H1 (cell line): ENCODE measurements around the gene KIF20A. TPM values are rescaled to one million over a fixed set of nuclear protein-coding genes. Genes with fewer than 3 reads are reported as not detected.

Experiments used
- CTCF ChIA-PET: fragments of 300-600 bp; sonication (Branson Sonifier 250); formaldehyde crosslinking; loops from one replicate; lab custom pipeline; 2021; ENCODE audit not compliant: partially characterized antibody; lab: Charles Lee
- POLR2A ChIA-PET: fragments of 300-600 bp; sonication (Branson Sonifier 250); formaldehyde crosslinking; loops from one replicate; lab custom pipeline; 2021; ENCODE audit warnings: inconsistent platforms; ENCODE audit not compliant: partially characterized antibody; lab: Charles Lee
- DNase-seq, 2 experiments: peaks; one replicate each; pipeline versions ENCODE4 v3.0.0 to v3.0.0-alpha.2; 2010 to 2022; ENCODE audit warnings: low spot score in 2 of 2, low read depth in 1 of 2, mixed read lengths in 1 of 2
- FAIRE-seq: peaks from 2 replicates; lab custom pipeline; 2011; peaks lifted over from hg19 to GRCh38; lab: Jason Lieb, UNC
- H2AFZ ChIP-seq: 2 replicates; pipeline ENCODE4 v1.8.1; 2012; ENCODE audit warnings: low read length, inconsistent platforms
- H2AK5ac ChIP-seq: 2 replicates; pipeline ENCODE4 v1.6.1; 2013; ENCODE audit warnings: low read depth, low read length
- H2BK120ac ChIP-seq: replicated peaks from 2 replicates; pipeline ENCODE3; 2013; ENCODE audit warnings: low read depth, low read length, inconsistent platforms
- H2BK12ac ChIP-seq: 2 replicates; pipeline ENCODE4 v1.6.1; 2013; ENCODE audit warnings: low read depth, low read length
- H2BK15ac ChIP-seq: 2 replicates; pipeline ENCODE4 v1.6.1; 2013; ENCODE audit warnings: low read length
- H2BK20ac ChIP-seq: 2 replicates; pipeline ENCODE4 v1.6.1; 2013; ENCODE audit warnings: low read length
- H2BK5ac ChIP-seq: 2 replicates; pipeline ENCODE4 v1.6.1; 2013; ENCODE audit warnings: low read depth, low read length
- H3K14ac ChIP-seq: 2 replicates; pipeline ENCODE4 v1.6.1; 2013; ENCODE audit warnings: inconsistent platforms; ENCODE audit not compliant: insufficient read length
- H3K18ac ChIP-seq: 2 replicates; pipeline ENCODE4 v1.6.1; 2013; ENCODE audit warnings: low read length; ENCODE audit errors: extremely low read depth
- H3K23ac ChIP-seq: 2 replicates; pipeline ENCODE4 v1.6.1; 2013; ENCODE audit warnings: inconsistent platforms; ENCODE audit not compliant: insufficient read length
- H3K23me2 ChIP-seq: 2 replicates; pipeline ENCODE4 v1.6.1; 2013; ENCODE audit warnings: low read depth, low read length
- H3K27ac ChIP-seq: 2 replicates; pipeline ENCODE4 v1.6.1; 2011; ENCODE audit warnings: low read depth, low read length, inconsistent platforms
- H3K27me3 ChIP-seq, 4 experiments: replicated peaks in 1 of 4; 1 replicate in 1 of 4; 2 replicates in 3 of 4; pipeline versions ENCODE4 v1.6.1 to v1.8.1; 2011 to 2013; ENCODE audit warnings: low read length in 3 of 4, mild to moderate bottlenecking in 3 of 4, inconsistent platforms in 2 of 4, mixed read lengths in 2 of 4, moderate library complexity in 1 of 4; ENCODE audit not compliant: control insufficient read depth in 3 of 4, insufficient read depth in 3 of 4; ENCODE audit errors: extremely low read depth in 1 of 4
- H3K36me3 ChIP-seq, 4 experiments: 2 replicates each; pipeline versions ENCODE4 v1.6.1 to v1.8.1; 2011 to 2013; ENCODE audit warnings: mild to moderate bottlenecking in 4 of 4, low read length in 3 of 4, moderate library complexity in 2 of 4, control low read depth in 1 of 4, inconsistent platforms in 1 of 4; ENCODE audit not compliant: insufficient read depth in 4 of 4, control insufficient read depth in 2 of 4
- H3K4ac ChIP-seq: replicated peaks from 2 replicates; pipeline ENCODE3; 2013; ENCODE audit warnings: low read length, low read depth, mixed read lengths, inconsistent platforms; ENCODE audit not compliant: insufficient read length
- H3K4me1 ChIP-seq, 4 experiments: replicated peaks in 1 of 4; 1 replicate in 1 of 4; 2 replicates in 3 of 4; pipeline versions ENCODE4 v1.6.1 to v1.8.1; 2011 to 2013; ENCODE audit warnings: low read length in 3 of 4, inconsistent platforms in 2 of 4, mixed read lengths in 1 of 4; ENCODE audit not compliant: insufficient read depth in 4 of 4, control insufficient read depth in 3 of 4
- H3K4me2 ChIP-seq, 2 experiments: 2 replicates each; pipeline versions ENCODE4 v1.6.1 to v1.8.1; 2011 to 2013; ENCODE audit warnings: low read depth in 2 of 2, low read length in 2 of 2, control low read depth in 1 of 2, inconsistent platforms in 1 of 2, mild to moderate bottlenecking in 1 of 2; ENCODE audit not compliant: insufficient read depth in 1 of 2
- H3K4me3 ChIP-seq, 4 experiments: fragments of 200-600, 300-600 bp in 1 of 4; sonication (generic), shearing (Covaris generic), sonication (Bioruptor Twin) in 1 of 4; 2 replicates each; pipeline versions ENCODE4 v1.5.1 to v1.8.1; 2011 to 2016; ENCODE audit warnings: low read length in 4 of 4, low read depth in 3 of 4, control low read depth in 2 of 4, inconsistent platforms in 2 of 4, mild to moderate bottlenecking in 2 of 4, mixed read lengths in 1 of 4, moderate library complexity in 1 of 4; ENCODE audit not compliant: insufficient read depth in 2 of 4; ENCODE audit errors: extremely low read depth in 1 of 4
- H3K56ac ChIP-seq: replicated peaks from 2 replicates; pipeline ENCODE3; 2013; ENCODE audit warnings: low read depth, mild to moderate bottlenecking, mixed read lengths, low read length, inconsistent platforms; ENCODE audit not compliant: insufficient read length
- H3K79me1 ChIP-seq: 2 replicates; pipeline ENCODE4 v1.6.1; 2013; ENCODE audit warnings: low read depth, low read length, control low read depth
- H3K79me2 ChIP-seq, 2 experiments: 2 replicates each; pipeline versions ENCODE4 v1.6.1 to v1.8.1; 2012 to 2013; ENCODE audit warnings: low read length in 2 of 2, mild to moderate bottlenecking in 2 of 2, inconsistent platforms in 1 of 2; ENCODE audit not compliant: insufficient read depth in 2 of 2, control insufficient read depth in 1 of 2
- H3K9ac ChIP-seq, 4 experiments: replicated peaks in 1 of 4; 1 replicate in 1 of 4; 2 replicates in 3 of 4; pipeline versions ENCODE4 v1.6.1 to v1.8.1; 2011 to 2013; ENCODE audit warnings: low read depth in 3 of 4, low read length in 3 of 4, control low read depth in 2 of 4, mild to moderate bottlenecking in 2 of 4, moderate library complexity in 2 of 4, inconsistent platforms in 1 of 4; ENCODE audit errors: extremely low read depth in 1 of 4
- H3K9me3 ChIP-seq, 2 experiments: 2 replicates each; pipeline versions ENCODE4 v1.6.1 to v1.8.1; 2012 to 2013; ENCODE audit warnings: mild to moderate bottlenecking in 2 of 2, moderate library complexity in 2 of 2, control low read depth in 1 of 2, inconsistent platforms in 1 of 2, low read depth in 1 of 2, low read length in 1 of 2, mixed read lengths in 1 of 2; ENCODE audit not compliant: insufficient read depth in 2 of 2
- H4K20me1 ChIP-seq, 2 experiments: replicated peaks in 1 of 2; 2 replicates each; pipeline versions ENCODE3 to v1.8.1; 2011 to 2013; ENCODE audit warnings: inconsistent platforms in 2 of 2, low read length in 2 of 2, mild to moderate bottlenecking in 1 of 2; ENCODE audit not compliant: insufficient read depth in 2 of 2, control insufficient read depth in 1 of 2
- H4K5ac ChIP-seq: 2 replicates; pipeline ENCODE4 v1.6.1; 2013; ENCODE audit warnings: low read length, low read depth, mixed read lengths, inconsistent platforms; ENCODE audit not compliant: insufficient read length
- H4K8ac ChIP-seq: 2 replicates; pipeline ENCODE4 v1.8.0; 2013; ENCODE audit warnings: mild to moderate bottlenecking, moderate library complexity, low read length, inconsistent platforms; ENCODE audit not compliant: insufficient read depth; ENCODE audit errors: extremely low read depth
- H4K91ac ChIP-seq: replicated peaks from 2 replicates; pipeline ENCODE3; 2013; ENCODE audit warnings: low read length, mixed read lengths, inconsistent platforms; ENCODE audit not compliant: insufficient read length
- FOSL1 ChIP-seq: IDR thresholded peaks from 2 replicates; pipeline ENCODE4 v1.6.1; 2011; ENCODE audit warnings: mild to moderate bottlenecking, low read depth, low read length, moderate library complexity; ENCODE audit not compliant: insufficient read depth
- HDAC6 ChIP-seq: IDR thresholded peaks from one replicate; pipeline ENCODE4 v1.7.1; 2012; ENCODE audit warnings: low read depth, mild to moderate bottlenecking, inconsistent platforms, low read length, moderate library complexity
- JUN ChIP-seq: IDR thresholded peaks from 2 replicates; pipeline ENCODE4 v1.6.1; 2011; ENCODE audit warnings: low read depth, mild to moderate bottlenecking, improper control_type of control experiment, low read length
- JUND ChIP-seq: IDR thresholded peaks from 2 replicates; pipeline ENCODE4 v1.6.1; 2011; ENCODE audit warnings: mild to moderate bottlenecking, improper control_type of control experiment, low read length
- KDM1A ChIP-seq: fragments of 200-600, 300-600 bp; sonication (generic); IDR thresholded peaks from 2 replicates; pipeline ENCODE4 v1.7.1; 2016; ENCODE audit warnings: mild to moderate bottlenecking, low read length, borderline replicate concordance
- KDM5A ChIP-seq: fragments of 200-600 bp; IDR thresholded peaks from 2 replicates; pipeline ENCODE4 v1.7.1; 2012; ENCODE audit warnings: mild to moderate bottlenecking, low read length, inconsistent platforms, mixed read lengths
- MAX ChIP-seq: IDR thresholded peaks from 2 replicates; pipeline ENCODE4 v1.6.1; 2012; ENCODE audit warnings: inconsistent platforms
- POLR2AphosphoS5 ChIP-seq: IDR thresholded peaks from 2 replicates; pipeline ENCODE4 v1.6.1; 2011; ENCODE audit warnings: low read depth, low read length
- RAD21 ChIP-seq, 2 experiments: IDR thresholded peaks in 1 of 2; conservative IDR thresholded peaks in 1 of 2; 2 replicates each; pipeline ENCODE4 v1.6.1; 2011; ENCODE audit warnings: low read depth in 2 of 2, low read length in 2 of 2, improper control_type of control experiment in 1 of 2, inconsistent platforms in 1 of 2, mild to moderate bottlenecking in 1 of 2, moderate library complexity in 1 of 2
- SP2 ChIP-seq: IDR thresholded peaks from 2 replicates; pipeline ENCODE4 v1.6.1; 2012; ENCODE audit warnings: mild to moderate bottlenecking, low read length, inconsistent platforms
- USF2 ChIP-seq: IDR thresholded peaks from 2 replicates; pipeline ENCODE4 v1.6.1; 2011; ENCODE audit warnings: low read length, improper control_type of control experiment
- polyA plus RNA-seq, 7 experiments: library from polyadenylated mRNA; depleted of rRNA in 3 of 7; stranded (reverse) in 5 of 7; unstranded in 2 of 7; fragments of >200 nt in 5 of 7; fragments of 200-250 nt in 2 of 7; gene quantifications; 1 replicate in 5 of 7; 2 replicates in 1 of 7; 4 replicates in 1 of 7; pipeline versions ENCODE4 v1.2.1 to v1.2.3, GENCODE V29; 2011 to 2013; ENCODE audit warnings: missing spikeins in 2 of 7, mixed read lengths in 2 of 7
- total RNA-seq: library from RNA; stranded (reverse); fragmentation: NEBNext Ultra II Directional; extraction: Animal tissue kit (Norgen Biotek cat#: 25700); gene quantifications from 2 replicates; pipeline ENCODE4 v1.2.1, GENCODE V29; 2021

The KIF20A gene
- total and polyA plus RNA-seq, 2 of the 8 experiments (the other 6 are each of a cell fraction or from before 2014, with no cell fraction given) = 33.3 to 67.1 TPM

GRCh38 chr5:138163721-138164120, 15.2 kb upstream of the KIF20A start:
- no peak overlapping the region for H2BK20ac ChIP-seq
- H4K8ac ChIP-seq = no peak overlapping the region
- H4K20me1 ChIP-seq = peaks cover 2 to 12% of the 10 kb centered on the region in 2 experiments
- no peak overlapping the region for H2BK5ac ChIP-seq
- TF ChIP-seq POLR2AphosphoS5 = no peak
- no peak for TF ChIP-seq KDM1A
- TF ChIP-seq MAX = no peak
- no peak for TF ChIP-seq KDM5A
- no peak for TF ChIP-seq SP2
- TF ChIP-seq HDAC6 = no peak
- no peak for TF ChIP-seq JUND
- TF ChIP-seq RAD21 (IDR thresholded peaks at IDR 0.05 in 1 of 2, conservative IDR thresholded peaks at IDR 0.05 in 1 of 2; ENCODE audit: low read depth in 2 of 2, low read length in 2 of 2) = no peak
- no peak for TF ChIP-seq USF2
- TF ChIP-seq JUN = no peak
- no peak for TF ChIP-seq FOSL1
- TF ChIP-seq, all 59 proteins: peak for 0
- H3K4me3 ChIP-seq = no peak overlapping the region
- H3K4ac ChIP-seq = no peak overlapping the region
- H2BK120ac ChIP-seq = no peak overlapping the region
- H3K4me1 ChIP-seq = no peaks in the 10 kb centered on the region
- H3K4me2 ChIP-seq = no peak overlapping the region
- H3K27ac ChIP-seq = no peak overlapping the region
- no peaks in the 10 kb centered on the region for H3K9me3 ChIP-seq
- no peak overlapping the region for H3K18ac ChIP-seq
- H3K79me1 ChIP-seq = no peaks in the 10 kb centered on the region
- ChIA-PET CTCF (interaction anchor here (0.6 to 1.0 kb wide), 3 partner anchors 86 to 211 kb away, joined by 3 read pairs; no protein-coding TSS in a partner anchor), POLR2A (interaction anchor here (0.9 to 1.2 kb wide), 2 partner anchors 25 to 38 kb away, joined by 3 read pairs; no protein-coding TSS in a partner anchor)
- no peak overlapping the region for H2AFZ ChIP-seq
- no peak overlapping the region for H3K23ac ChIP-seq
- no peak overlapping the region for H2AK5ac ChIP-seq
- H3K14ac ChIP-seq = no peak overlapping the region
- no peaks in the 10 kb centered on the region for H3K27me3 ChIP-seq
- no peaks in the 10 kb centered on the region; the same call in 1 of the 2 replicates for H3K23me2 ChIP-seq
- no peak overlapping the region for H3K56ac ChIP-seq
- no peak overlapping the region for H3K9ac ChIP-seq
- FAIRE-seq = no peak
- no peak overlapping the region for H2BK15ac ChIP-seq
- peaks cover 57 to 99% (median 90%) of the 10 kb centered on the region in 4 experiments for H3K36me3 ChIP-seq
- no peaks in the 10 kb centered on the region for H3K79me2 ChIP-seq
- H4K91ac ChIP-seq = no peak overlapping the region
- DNase-seq = no peak
- H4K5ac ChIP-seq = no peak overlapping the region
- no peak overlapping the region for H2BK12ac ChIP-seq
